Left forelimb (tissue), 1 donor: ENCODE measurements around the gene SKA3.
"Not testable (repeated sequence)": the region's sequence is repeated elsewhere in the genome, so short reads cannot be mapped to it uniquely, and the experiment has no call there.

ENCODE experiments used
- DNase-seq: peaks from one replicate; pipeline ENCODE4 v3.0.0-alpha.2; 2018; ENCODE audit warnings: low spot score

Gene SKA3

DNA sequence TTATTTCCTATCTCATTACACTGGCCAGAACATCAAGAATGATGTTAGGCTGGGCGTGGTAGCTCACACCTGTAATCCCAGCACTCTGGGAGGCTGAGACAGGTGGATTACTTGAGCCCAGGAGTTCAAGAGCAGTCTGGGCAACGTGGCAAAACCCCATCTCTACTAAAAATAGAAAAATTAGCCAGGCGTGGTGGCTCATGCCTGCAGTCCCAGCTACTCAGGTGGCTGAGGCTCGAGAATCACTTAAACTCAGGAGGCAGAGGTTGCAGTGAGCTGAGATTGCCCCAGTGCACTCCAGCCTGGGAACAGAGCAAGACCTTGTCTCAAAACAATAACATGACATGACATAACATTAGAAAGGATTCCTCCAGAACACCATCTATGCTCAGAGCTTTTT, 10.7 kb downstream of the SKA3 start:
- not testable (repeated sequence) for DNase-seq

DNA sequence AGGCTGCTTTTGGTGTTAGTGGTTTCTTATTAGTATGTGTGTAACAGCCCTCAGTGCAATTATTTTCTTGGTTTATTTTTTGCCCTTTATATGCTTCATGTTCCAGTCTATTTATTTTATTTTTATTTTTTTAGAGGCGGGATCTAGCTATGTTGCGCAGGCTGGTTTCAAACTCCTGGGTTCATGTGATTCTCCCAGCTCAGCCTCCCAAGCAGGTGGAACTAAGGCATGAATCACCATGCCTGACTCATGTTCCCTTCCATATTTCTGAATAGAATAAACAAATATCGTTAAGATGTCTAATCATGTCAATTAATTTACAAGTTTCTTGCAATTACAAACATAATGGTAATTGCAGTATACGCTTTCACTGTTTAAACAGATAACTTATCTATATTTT, 11.7 kb downstream of the SKA3 start:
- DNase-seq, result no peak

DNA sequence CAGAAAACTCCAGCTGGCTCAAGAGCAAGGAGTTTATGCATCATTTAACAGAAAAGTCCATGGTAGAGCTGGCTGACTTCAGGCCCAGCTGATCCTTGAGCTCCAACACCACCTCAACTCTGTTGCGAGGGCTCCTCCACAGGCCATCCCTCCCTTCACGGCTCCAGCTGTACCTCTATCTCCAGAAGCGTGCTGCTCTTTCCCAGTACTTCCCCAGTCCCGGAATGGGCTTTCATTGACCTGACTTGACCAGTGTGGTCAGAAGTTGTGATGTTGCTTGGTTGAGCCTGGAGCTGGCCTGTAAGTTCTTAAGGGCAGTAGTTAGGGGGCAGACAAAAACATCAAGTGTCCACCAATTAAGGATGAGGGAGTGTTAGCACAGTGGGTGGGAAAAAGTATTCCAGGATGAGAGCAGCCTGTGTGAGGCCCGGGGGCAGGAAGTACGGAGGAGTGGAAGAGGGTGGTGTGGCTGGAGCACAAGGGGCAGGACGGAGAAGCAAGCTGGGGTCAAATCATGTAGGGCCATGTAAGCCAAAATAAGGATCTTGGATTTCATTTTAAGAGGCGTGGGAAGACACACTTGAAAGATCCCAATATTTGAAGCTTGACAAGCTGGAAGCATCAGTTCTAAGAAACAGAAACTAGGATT, 24.0 kb downstream of the SKA3 start:
- DNase-seq, result no peak

DNA sequence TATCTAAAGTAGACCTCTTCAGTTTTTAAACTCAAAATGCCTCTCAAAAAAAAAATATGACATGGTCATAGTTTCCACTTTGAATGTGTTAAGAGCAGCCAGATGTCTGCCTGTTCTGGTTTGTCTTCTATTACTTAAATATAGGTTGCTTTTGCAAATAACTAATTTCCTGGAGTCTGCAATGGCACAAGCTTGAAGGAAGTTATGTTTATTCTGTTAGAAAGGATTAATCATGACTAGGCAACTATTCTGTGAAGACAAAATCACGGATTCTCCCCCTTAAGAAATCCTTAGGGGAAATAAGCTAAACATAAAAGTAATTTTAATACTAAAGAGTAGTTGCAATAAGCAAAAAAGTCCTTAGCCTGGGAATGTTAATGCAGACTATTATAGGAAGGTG, 26.3 kb downstream of the SKA3 start:
- DNase-seq, result no peak

DNA sequence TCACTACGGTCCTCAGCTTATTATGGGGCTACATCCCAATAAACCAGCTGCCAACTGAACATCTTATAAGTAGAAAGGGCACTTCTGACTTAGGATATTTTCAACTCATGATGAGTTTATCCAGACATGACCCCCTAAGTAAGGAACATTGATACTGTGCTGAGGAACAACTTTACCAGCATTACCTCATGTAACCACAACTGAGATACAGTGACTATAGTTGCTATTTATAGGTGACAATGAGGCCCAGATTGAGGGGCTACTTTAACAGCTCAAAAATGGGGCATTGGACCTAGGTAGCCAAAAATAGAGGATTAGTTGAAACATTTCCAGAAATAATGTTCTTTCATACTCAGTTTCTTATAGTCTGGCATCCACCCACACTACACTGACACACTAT, 26.8 kb downstream of the SKA3 start:
- no peak for DNase-seq

DNA sequence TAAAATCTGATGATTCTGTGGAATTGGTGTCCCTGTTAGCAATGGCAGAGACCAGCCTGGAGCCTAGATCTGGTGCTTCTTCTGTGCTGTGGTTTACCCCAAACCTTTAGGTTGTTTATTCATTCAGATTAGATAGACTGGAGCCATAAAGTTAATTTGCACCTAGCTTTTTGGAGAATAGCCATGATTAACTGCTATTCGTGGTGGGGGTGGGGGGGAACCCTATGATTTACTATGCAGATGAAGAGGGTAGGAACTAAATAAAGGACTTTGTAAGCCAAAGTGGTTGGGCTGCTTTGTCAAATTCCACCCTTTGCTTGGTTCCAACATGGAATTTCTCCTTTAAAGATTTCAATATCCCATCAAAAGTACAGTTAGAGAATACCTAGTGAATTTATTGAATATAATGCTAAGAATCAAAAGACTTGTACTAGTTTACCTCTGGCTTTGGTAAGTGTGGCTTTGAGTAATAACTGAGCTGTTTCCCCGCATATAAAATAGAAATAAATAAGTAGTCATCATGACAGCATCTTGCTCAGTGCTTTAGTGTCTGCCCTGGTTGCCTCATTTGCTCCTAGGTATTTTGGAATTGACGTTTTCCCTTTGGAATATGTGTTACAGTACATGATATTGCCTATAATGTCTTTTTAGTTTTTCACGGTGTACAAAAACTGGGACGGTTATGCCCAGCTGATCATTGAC, 27.6 kb downstream of the SKA3 start:
- no peak for DNase-seq

- no peak for DNase-seq
Measured at GRCh38 chr13:21147827-21148226, 28.5 kb downstream of the SKA3 start.

DNA sequence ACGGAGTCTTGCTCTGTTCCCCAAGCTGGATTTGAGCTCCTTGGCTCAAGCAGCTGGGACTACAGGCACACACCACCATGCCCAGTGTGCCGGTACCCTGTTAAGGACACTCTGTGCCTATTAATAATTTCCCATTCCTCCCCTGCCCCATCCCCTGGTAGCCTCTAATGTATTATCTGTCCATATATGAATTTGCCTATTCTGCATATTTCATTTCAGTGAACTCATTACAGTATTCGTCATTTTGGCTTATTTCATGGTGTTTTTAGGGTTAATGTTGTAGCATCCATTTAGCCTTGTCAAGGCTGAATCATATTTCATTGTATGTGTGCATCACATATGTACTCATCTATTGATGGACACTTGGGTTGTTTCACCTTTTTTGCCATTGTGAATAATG, 33.6 kb downstream of the SKA3 start:
- DNase-seq, result no peak

- no peak for DNase-seq
Measured at GRCh38 chr13:21139374-21139773, 37.0 kb downstream of the SKA3 start.

DNA sequence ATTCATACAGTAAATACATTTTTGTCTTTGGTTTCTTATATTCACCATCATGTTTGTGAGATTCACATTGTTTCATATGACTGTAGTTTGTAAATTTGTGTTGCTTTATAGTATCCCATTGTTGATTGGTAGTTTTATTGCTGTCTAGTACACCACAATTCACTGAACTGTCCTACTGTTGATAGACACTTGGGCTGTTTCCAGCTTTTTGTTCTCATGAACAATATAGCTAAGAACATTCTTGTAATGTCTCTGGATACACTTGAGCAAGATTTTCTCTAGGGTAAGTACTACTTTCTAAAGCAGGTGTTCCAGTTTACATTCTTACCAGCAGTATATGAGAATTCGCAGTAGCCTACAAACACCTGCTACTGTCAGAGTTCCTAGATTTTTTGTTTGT, 37.8 kb downstream of the SKA3 start:
- no peak for DNase-seq

DNA sequence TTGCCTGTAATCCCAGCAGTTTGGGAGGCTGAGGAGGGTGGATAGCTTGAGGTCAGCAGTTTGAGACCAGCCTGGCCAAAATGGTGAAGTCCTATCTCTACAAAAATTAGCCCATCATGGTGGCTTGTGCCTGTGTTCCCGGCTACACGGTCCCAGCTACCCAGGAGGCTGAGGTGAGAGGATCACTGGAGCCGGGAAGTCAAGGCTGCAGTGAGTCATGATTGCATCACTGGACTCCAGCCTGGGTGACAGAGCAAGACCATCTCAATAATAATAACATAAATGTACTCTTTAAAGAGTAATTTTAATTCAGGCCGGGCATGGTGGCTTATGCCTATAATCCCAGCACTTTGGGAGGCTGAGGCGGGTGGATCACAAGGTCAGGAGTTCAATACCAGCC, 38.7 kb downstream of the SKA3 start:
- DNase-seq, result no peak

DNA sequence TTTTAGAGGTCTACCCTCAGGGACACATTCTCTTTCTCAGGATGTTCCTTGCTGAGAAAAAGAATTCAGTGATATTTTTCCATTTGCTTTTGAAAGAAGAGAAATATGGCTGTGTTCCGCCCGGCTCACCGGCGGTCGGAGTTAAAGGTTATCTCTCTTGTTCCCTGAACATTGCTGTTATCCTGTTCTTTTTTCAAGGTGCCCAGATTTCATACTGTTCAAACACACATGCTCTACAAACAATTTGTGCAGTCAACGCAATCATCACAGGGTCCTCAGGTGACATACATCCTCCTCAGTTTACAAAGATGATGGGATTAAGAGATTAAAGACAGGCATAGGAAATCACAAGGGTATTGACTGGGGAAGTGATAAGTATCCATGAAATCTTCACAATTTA, 40.5 kb downstream of the SKA3 start:
- DNase-seq, result not testable (repeated sequence)

DNA sequence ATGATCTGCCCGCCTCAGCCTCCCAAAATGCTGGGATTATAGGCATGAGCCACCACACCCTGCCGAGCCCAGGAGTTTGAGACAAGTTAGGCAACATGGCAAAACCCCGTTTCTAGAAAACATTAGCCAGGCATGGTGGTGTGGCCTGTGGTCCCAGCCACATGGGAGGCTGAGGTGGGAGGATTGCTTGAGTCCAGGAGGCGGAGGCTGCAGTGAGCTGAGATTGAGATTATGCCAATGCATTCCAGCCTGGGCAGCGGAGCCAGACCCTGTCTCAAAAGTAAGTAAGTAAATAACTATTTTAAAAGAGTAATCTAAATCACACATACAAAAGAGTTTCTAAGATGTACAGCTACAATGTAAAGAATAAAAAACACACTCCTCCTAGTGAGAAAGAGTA, 41.9 kb downstream of the SKA3 start:
- DNase-seq, result no peak

DNA sequence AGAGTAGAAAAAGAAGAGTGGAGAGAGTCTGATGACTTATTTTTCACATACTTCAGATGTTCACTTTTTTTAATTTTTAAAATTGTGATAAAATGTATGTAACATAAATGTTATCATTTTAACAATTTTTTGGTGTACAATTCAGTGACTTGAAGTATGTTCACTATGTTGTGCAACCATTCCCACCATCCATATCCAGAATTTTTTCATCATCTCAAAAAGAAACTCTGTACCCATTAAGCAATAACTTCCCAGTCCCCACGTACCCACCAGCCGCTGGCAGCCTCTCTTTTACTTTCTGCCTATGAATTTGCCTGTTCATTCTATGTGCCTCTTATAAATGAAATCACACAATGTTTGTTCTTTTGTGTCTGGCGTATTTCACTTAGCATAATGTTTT, 43.3 kb downstream of the SKA3 start:
- no peak for DNase-seq

GRCh38 chr13:21130116-21130515, 46.2 kb downstream of the SKA3 start:
- no peak for DNase-seq

DNA sequence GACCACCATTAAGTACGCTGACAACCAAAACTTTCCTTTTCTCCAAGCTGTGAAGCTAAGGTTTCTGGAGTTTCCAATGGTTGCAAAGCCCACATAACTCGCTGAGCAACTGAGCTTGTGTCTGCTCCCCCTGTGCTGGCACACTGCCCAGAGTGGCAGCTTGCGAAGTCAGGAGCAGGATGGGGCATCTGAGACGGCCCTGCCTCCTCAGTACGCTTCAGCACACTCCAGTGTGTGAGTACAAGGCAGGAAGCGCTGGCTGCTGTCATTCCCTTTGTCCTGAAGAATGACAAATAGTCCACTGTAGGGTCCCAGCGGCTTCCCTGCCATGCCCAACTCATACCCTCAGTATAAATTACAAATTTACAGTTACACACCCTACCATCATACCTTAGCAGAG, 51.5 kb downstream of the SKA3 start:
- no peak for DNase-seq

- no peak for DNase-seq
Measured at GRCh38 chr13:21123956-21124355, 52.4 kb downstream of the SKA3 start.

GRCh38 chr13:21121616-21122015, 54.7 kb downstream of the SKA3 start:
- no peak for DNase-seq

GRCh38 chr13:21120191-21120590, 56.2 kb downstream of the SKA3 start:
- DNase-seq, result no peak

GRCh38 chr13:21119526-21119925, 56.8 kb downstream of the SKA3 start:
- DNase-seq, result no peak

DNA sequence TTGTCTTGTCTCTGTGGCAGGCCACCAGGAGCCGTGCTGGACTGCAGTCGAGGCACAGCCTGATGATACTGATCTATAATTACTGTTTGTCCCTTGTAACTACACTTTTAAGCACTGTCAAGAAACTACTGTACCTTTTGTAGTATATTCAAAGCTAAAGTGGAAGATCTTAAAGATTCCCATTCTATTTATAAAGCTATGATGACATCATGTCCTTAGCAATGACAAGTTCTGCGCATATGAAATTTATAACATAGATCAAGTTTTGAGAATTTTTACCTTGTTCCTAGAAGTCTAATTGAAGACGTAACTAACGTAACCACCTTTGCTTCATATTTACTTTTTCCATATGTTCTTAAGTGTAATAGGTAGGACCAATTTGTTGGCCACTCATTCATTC, 58.2 kb downstream of the SKA3 start:
- no peak for DNase-seq

DNA sequence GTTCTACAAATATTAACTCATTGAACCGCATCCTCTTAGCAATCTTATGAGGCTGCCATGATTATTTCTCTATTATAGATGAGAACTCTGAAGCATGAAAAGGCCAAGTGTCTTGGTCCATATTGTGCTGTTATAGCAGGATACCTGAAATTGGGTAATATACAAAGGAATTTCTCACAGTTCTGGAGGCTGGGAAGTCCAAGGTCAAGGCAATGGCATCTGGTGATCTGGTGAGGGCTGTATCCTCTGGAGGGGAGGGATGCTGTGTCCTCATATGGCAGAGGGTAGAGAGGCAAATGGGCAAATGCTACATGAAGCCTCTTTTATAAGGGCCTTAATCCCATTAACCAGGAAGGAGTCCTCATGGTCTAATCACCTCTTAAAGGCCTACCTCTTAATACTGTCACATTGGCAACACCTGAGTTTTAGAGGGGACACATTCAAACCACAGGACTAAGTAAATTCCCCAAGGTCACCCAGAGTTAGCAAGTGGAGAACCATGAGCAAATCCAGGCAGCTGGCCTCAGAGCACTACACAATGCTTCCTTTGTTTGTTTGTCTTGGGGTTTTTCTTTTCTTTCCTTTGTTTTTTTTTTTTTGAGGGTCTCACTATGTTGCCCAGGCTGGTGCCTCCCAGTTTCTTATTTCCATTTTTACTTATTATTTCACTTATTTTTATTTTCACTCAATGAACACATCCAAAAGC, 59.1 kb downstream of the SKA3 start:
- DNase-seq, result no peak

DNA sequence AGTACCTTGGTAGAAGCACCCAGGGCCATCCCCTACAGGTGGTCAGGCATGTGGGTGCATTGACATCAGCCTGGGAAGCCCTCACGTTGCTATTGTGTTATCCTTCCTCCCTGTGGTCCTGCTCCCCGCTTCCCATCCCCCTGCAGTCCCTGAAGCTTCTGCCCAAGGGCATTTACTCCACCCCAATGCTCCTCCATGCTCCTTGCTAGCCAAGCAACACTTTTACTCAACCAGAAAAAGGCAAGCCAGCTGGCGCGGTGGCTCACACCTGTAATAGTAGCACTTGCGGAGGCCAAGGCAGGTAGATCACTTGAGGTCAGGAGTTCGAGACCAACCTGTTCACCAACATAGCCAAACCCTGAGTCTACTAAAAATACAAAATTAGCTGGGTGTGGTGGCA, 60.2 kb downstream of the SKA3 start:
- no peak for DNase-seq

- no peak for DNase-seq
Measured at GRCh38 chr13:21115231-21115630, 61.1 kb downstream of the SKA3 start.
